Measurements from ENCODE around the gene REXO5. TPM values are rescaled to one million over a fixed set of nuclear protein-coding genes. Genes with fewer than 3 reads are reported as not detected.

The REXO5 gene
- total and polyA plus RNA-seq, 9 of the 15 experiments (the other 6 are each of a cell fraction or from before 2014, with no cell fraction given): 10.5 to 45.1 (median 25.4) TPM

- no peak for TF ChIP-seq HBP1 (CRISPR knock-in tag; IDR thresholded peaks at IDR 0.05)
- no peak for TF ChIP-seq ATF4 (CRISPR knock-in tag; IDR thresholded peaks at IDR 0.05)
- no peak for TF ChIP-seq ZC3H4 (CRISPR knock-in tag; IDR thresholded peaks at IDR 0.05; ENCODE audit: borderline replicate concordance)
- TF ChIP-seq ZNF644 (tag; IDR thresholded peaks at IDR 0.05; ENCODE audit: low read depth): peak; percentile 83
- no peak for TF ChIP-seq GTF3C2 (IDR thresholded peaks at IDR 0.05; ENCODE audit: borderline replicate concordance, extremely low read depth, insufficient read length)
- TF ChIP-seq TAF1 (IDR thresholded peaks at IDR 0.05; ENCODE audit: control insufficient read depth, extremely low read depth, insufficient read depth, low read length, severe bottlenecking): no peak
- no peak for TF ChIP-seq KDM1A (IDR thresholded peaks at IDR 0.05)
- no peak for TF ChIP-seq RBM15 (IDR thresholded peaks at IDR 0.05; ENCODE audit: insufficient read depth, low read length)
- TF ChIP-seq NBN (IDR thresholded peaks at IDR 0.05; ENCODE audit: low read depth): no peak
- peak; percentile 63 for TF ChIP-seq TFE3 (CRISPR knock-in tag; IDR thresholded peaks at IDR 0.05)
- TF ChIP-seq TRIM24 (IDR thresholded peaks at IDR 0.05): peak in 1 of 2 experiments; percentile 48; a peak in 1 of 4 replicates
- TF ChIP-seq ZNF134 (CRISPR knock-in tag; conservative IDR thresholded peaks at IDR 0.05): no peak
- no peak for TF ChIP-seq CHAMP1 (IDR thresholded peaks at IDR 0.05)
- TF ChIP-seq POLR2H (tag; IDR thresholded peaks at IDR 0.05; ENCODE audit: low read depth): peak; percentile 67; the same call in 1 of the 2 replicates
- TF ChIP-seq POLR2A (conservative IDR thresholded peaks at IDR 0.05): no peak
- TF ChIP-seq ETV1 (tag; conservative IDR thresholded peaks at IDR 0.05; ENCODE audit: low read depth): peak; percentile 55
- peak; percentile 30; the same call in 1 of the 2 replicates for TF ChIP-seq FOSL1 (tag; conservative IDR thresholded peaks at IDR 0.05)
Observed at GRCh38 chr16:20760346-20760745, 46.0 kb upstream of the REXO5 start (continued).
